CD4-positive, alpha-beta memory T cell (primary cell): ENCODE data around the gene MRPL23. TPM values are rescaled to one million over a fixed set of nuclear protein-coding genes. Genes with fewer than 3 reads are reported as not detected.
A peak's percentile ranks its signal among the peaks of the same experiment; 100 is the strongest.

Experiments used
- CTCF ChIA-PET: fragments of 350-600 bp; sonication (Branson Sonifier 250); formaldehyde crosslinking; loops from one replicate; lab custom pipeline; 2021; ENCODE audit warnings: inconsistent platforms; ENCODE audit not compliant: partially characterized antibody; lab: Charles Lee
- POLR2A ChIA-PET: fragments of 350-600 bp; sonication (Branson Sonifier 250); formaldehyde crosslinking; loops from one replicate; lab custom pipeline; 2021; ENCODE audit not compliant: partially characterized antibody; lab: Charles Lee
- DNase-seq, 5 donors: peaks; one replicate each; pipeline versions ENCODE4 v3.0.0 to v3.0.0-alpha.2; 2020 to 2022; ENCODE audit warnings: mixed read lengths in 1 of 5
- H3K27ac ChIP-seq: one replicate; pipeline ENCODE4 v1.7.0; 2013; ENCODE audit warnings: low read depth, low read length
- H3K27me3 ChIP-seq: 2 replicates; pipeline ENCODE4 v1.7.0; 2013; ENCODE audit warnings: mild to moderate bottlenecking, low read length, moderate library complexity; ENCODE audit not compliant: insufficient read depth
- H3K36me3 ChIP-seq: 2 replicates; pipeline ENCODE4 v1.7.0; 2013; ENCODE audit warnings: mild to moderate bottlenecking, low read length, moderate library complexity; ENCODE audit not compliant: insufficient read depth
- H3K4me1 ChIP-seq: 2 replicates; pipeline ENCODE4 v1.7.0; 2013; ENCODE audit warnings: mild to moderate bottlenecking, low read length, moderate library complexity; ENCODE audit not compliant: insufficient read depth
- H3K4me3 ChIP-seq, 2 donors: one replicate each; pipeline ENCODE4 v1.7.0; 2013; ENCODE audit warnings: low read length in 2 of 2, mild to moderate bottlenecking in 1 of 2
- H3K9me3 ChIP-seq, 2 donors: one replicate each; pipeline ENCODE4 v1.7.0; 2013; ENCODE audit warnings: low read length in 2 of 2, control low read depth in 1 of 2; ENCODE audit not compliant: control insufficient read depth in 1 of 2
- H3K27ac Mint-ChIP-seq, 7 donors: one replicate each; pipeline ENCODE4 v1.8.0; 2020 to 2021; ENCODE audit warnings: mixed read lengths in 7 of 7, mild to moderate bottlenecking in 6 of 7, inconsistent platforms in 3 of 7, moderate library complexity in 3 of 7
- H3K27me3 Mint-ChIP-seq, 2 donors: one replicate each; pipeline ENCODE4 v1.8.0; 2020 to 2021; ENCODE audit warnings: mixed read lengths in 2 of 2
- H3K36me3 Mint-ChIP-seq, 2 donors: one replicate each; pipeline ENCODE4 v1.8.0; 2020 to 2021; ENCODE audit warnings: mixed read lengths in 2 of 2, inconsistent platforms in 1 of 2, mild to moderate bottlenecking in 1 of 2
- H3K4me1 Mint-ChIP-seq, 4 donors: one replicate each; pipeline ENCODE4 v1.8.0; 2020 to 2021; ENCODE audit warnings: mixed read lengths in 4 of 4, mild to moderate bottlenecking in 1 of 4
- H3K4me3 Mint-ChIP-seq, 8 donors: one replicate each; pipeline ENCODE4 v1.8.0; 2020 to 2021; ENCODE audit warnings: mixed read lengths in 8 of 8, mild to moderate bottlenecking in 7 of 8, moderate library complexity in 6 of 8, inconsistent platforms in 3 of 8
- H3K9me3 Mint-ChIP-seq, 8 donors: one replicate each; pipeline ENCODE4 v1.8.0; 2020 to 2021; ENCODE audit warnings: mixed read lengths in 8 of 8, mild to moderate bottlenecking in 5 of 8, inconsistent platforms in 3 of 8, moderate library complexity in 1 of 8
- intact Hi-C: fragments of 100-400 bp; cut with micrococcal nuclease; formaldehyde crosslinking; loops from one replicate; pipeline ENCODE4 v1.15.1; 2023
- polyA plus RNA-seq, 2 donors: library from polyadenylated mRNA; unstranded; fragments of 300-500 nt; fragmentation: Illumina TruSeq; gene quantifications; one replicate each; pipeline ENCODE4 v1.2.3, GENCODE V29; 2021
- total RNA-seq, 2 experiments: library from RNA; stranded (reverse); gene quantifications; one replicate each; pipeline ENCODE4 v1.2.3, GENCODE V29; 2021

MRPL23 gene
- total RNA-seq: 10 to 100 TPM; 43.9 to 51.0 TPM
- 10 to 100 TPM; 15.2 to 45.8 TPM for polyA plus RNA-seq

DNA sequence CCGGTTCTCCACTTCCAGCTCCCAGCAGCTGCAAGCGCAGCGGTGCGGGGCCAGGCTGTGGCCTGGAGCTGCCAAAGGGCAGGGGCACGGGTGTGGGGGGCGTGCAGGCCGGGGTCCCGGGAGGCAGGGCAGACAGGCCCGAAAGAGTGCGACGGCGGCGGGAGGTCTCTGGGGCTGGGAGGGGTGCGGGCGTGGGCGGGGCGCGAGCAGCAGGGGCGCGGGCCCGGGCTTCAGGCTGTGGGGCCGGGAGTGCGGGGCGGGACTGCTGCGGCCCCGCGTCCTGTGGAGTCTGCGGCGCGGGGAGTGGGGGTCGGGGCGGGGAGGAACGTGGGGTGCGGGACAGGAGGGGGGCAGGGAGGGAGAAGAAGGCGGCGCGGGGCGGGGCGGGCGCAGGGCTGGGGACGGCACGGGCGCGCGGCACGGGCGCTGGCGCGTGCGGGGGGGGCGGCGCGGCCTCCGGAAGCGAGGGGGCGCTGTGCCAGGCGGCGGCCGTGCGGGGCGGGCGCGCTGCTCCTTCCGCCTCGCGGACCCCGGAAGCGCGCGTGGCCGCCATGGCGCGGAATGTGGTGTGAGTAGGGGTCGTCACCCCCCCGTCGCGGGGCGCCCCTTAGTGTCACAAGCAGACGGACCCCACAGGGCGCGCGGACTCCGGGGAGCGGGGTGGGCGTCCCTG is at the start of gene MRPL23:
Gene MRPL23, plus strand, starts transcription at position 521 of the 673 bp plus-strand sequence. Its CDS starts 31 bp downstream, at position 552.
- peaks cover 0 to 7% (median 5%) of the 10 kb centered on the region in 4 donors for H3K4me1 Mint-ChIP-seq
- ChIA-PET POLR2A (interaction anchor here (1.0 to 2.4 kb wide), 3 partner anchors 58 to 94 kb away, joined by 3 to 29 read pairs (median 3); partner anchors contain the start of gene LSP1), CTCF (interaction anchor here (0.5 to 1.3 kb wide), 3 partner anchors 25 to 96 kb away, joined by 3 to 4 read pairs (median 4); partner anchors contain the start of gene LSP1)
- no peaks in the 10 kb centered on the region for H3K36me3 Mint-ChIP-seq
- Histone ChIP-seq H3K9me3 (no peaks in the 10 kb centered on the region), H3K4me3 (no peak within 1 kb of the TSS), H3K27me3 (no peaks in the 10 kb centered on the region), H3K27ac (no peak within 1 kb of the TSS), H3K36me3 (no peaks in the 10 kb centered on the region), H3K4me1 (no peaks in the 10 kb centered on the region)
- no peaks in the 10 kb centered on the region for H3K9me3 Mint-ChIP-seq
- H3K4me3 Mint-ChIP-seq: no peak within 1 kb of the TSS
- H3K27ac Mint-ChIP-seq: no peak within 1 kb of the TSS
- peak in 4 of 5 donors; percentile 18 to 58 (median 56) for DNase-seq
- no peaks in the 10 kb centered on the region for H3K27me3 Mint-ChIP-seq
- intact Hi-C loops: no loop called here

DNA sequence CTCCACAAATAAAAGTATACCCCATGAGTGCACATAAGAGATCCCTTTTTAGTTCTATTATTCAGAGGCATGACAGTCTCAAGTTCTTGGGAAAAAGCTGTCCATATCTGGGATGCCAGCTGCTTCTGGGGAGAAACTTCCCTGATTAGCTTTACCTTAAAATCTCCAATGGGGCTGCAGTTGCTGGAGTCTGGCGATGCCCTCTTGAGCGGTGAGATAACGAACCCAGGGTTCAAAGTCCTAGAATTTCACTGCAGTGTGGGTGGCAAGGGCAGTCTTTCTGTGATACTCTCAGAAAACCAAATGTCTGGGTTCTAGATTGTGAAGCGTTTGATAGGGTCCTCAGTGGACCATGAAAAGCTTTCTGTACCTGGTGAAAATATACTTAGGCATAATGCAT is 48.0 kb upstream of the MRPL23 start:
- no peaks in the 10 kb centered on the region for H3K27me3 ChIP-seq
- H3K4me3 ChIP-seq: no peak overlapping the region
- Mint-ChIP-seq H3K27ac (no peak overlapping the region), H3K27me3 (peaks cover 0 to 10% of the 10 kb centered on the region in 2 donors), H3K4me1 (no peaks in the 10 kb centered on the region), H3K36me3 (no peaks in the 10 kb centered on the region), H3K4me3 (no peak overlapping the region), H3K9me3 (no peaks in the 10 kb centered on the region)
- H3K36me3 ChIP-seq: no peaks in the 10 kb centered on the region
- ChIA-PET CTCF (interaction anchor here (1.2 kb wide), 1 partner anchor 17 kb away, joined by 7 read pairs; no protein-coding TSS in a partner anchor), POLR2A (no interaction called here)
- intact Hi-C loops: no loop called here
- no peaks in the 10 kb centered on the region for H3K9me3 ChIP-seq
- H3K4me1 ChIP-seq: no peaks in the 10 kb centered on the region
- no peak overlapping the region for H3K27ac ChIP-seq
- no peak for DNase-seq

DNA sequence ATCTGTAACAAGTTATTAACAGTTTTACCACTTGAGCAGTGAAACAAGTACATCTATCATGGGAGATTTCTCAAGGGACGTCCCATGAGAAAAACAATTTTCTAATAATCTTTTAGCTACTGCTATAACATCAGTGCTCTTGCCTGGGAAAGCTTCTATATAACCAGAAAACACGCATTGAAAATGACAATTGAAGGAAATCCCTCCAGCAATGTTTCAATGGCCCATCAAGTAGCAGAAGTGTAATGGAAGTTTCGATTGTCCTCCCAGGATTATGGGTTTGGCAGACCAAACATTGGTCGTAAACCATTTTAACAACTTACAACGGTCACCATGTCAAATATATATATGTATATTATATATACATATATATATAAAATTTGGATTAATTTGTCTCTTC is 47.4 kb upstream of the MRPL23 start:
- DNase-seq: no peak
- Histone ChIP-seq H3K36me3 (no peaks in the 10 kb centered on the region), H3K27ac (no peak overlapping the region), H3K4me1 (no peaks in the 10 kb centered on the region), H3K27me3 (no peaks in the 10 kb centered on the region), H3K4me3 (no peak overlapping the region), H3K9me3 (no peaks in the 10 kb centered on the region)
- POLR2A ChIA-PET: no interaction called here
- intact Hi-C loops: no loop called here
- Mint-ChIP-seq H3K36me3 (no peaks in the 10 kb centered on the region), H3K4me1 (no peaks in the 10 kb centered on the region), H3K9me3 (no peaks in the 10 kb centered on the region), H3K27me3 (peaks cover 0 to 10% of the 10 kb centered on the region in 2 donors), H3K27ac (no peak overlapping the region), H3K4me3 (no peak overlapping the region)
- CTCF ChIA-PET: interaction anchor here (1.2 kb wide), 1 partner anchor 17 kb away, joined by 7 read pairs; no protein-coding TSS in a partner anchor

DNA sequence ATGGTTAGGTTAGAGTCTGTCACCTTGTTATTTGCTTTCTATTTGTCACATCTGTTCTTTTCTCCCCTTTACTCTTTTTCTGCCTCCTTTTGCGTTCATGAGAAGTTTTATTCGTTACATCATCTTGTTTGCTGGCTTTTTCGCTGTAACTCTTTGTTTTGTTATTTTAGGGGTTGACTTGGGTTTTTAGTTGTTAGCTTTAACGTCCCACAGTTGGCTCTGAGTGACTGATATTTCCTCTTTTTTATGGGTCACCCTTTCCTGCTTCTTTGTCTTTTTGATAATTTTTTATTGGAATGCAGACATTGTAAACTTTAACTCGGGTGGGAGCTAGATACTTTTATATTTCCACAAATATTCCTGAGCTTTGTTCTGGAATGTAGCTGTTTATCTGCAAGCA is 41.0 kb upstream of the MRPL23 start:
- H3K27me3 Mint-ChIP-seq: peaks cover 0 to 9% of the 10 kb centered on the region in 2 donors
- ChIA-PET POLR2A (no interaction called here), CTCF (interaction anchor here (0.6 to 1.4 kb wide), 3 partner anchors 25 to 212 kb away, joined by 3 to 4 read pairs (median 4); no protein-coding TSS in a partner anchor)
- no peak for DNase-seq
- Histone ChIP-seq H3K4me3 (no peak overlapping the region), H3K4me1 (no peaks in the 10 kb centered on the region), H3K27me3 (no peaks in the 10 kb centered on the region), H3K36me3 (no peaks in the 10 kb centered on the region), H3K9me3 (no peaks in the 10 kb centered on the region), H3K27ac (no peak overlapping the region)
- H3K4me3 Mint-ChIP-seq: no peak overlapping the region
- H3K9me3 Mint-ChIP-seq: no peaks in the 10 kb centered on the region
- no peaks in the 10 kb centered on the region for H3K36me3 Mint-ChIP-seq
- intact Hi-C loops: loop anchor here (5.0 kb wide), 1 partner anchor 229 kb away; no protein-coding TSS in a partner anchor
- no peaks in the 10 kb centered on the region for H3K4me1 Mint-ChIP-seq
- no peak overlapping the region for H3K27ac Mint-ChIP-seq

DNA sequence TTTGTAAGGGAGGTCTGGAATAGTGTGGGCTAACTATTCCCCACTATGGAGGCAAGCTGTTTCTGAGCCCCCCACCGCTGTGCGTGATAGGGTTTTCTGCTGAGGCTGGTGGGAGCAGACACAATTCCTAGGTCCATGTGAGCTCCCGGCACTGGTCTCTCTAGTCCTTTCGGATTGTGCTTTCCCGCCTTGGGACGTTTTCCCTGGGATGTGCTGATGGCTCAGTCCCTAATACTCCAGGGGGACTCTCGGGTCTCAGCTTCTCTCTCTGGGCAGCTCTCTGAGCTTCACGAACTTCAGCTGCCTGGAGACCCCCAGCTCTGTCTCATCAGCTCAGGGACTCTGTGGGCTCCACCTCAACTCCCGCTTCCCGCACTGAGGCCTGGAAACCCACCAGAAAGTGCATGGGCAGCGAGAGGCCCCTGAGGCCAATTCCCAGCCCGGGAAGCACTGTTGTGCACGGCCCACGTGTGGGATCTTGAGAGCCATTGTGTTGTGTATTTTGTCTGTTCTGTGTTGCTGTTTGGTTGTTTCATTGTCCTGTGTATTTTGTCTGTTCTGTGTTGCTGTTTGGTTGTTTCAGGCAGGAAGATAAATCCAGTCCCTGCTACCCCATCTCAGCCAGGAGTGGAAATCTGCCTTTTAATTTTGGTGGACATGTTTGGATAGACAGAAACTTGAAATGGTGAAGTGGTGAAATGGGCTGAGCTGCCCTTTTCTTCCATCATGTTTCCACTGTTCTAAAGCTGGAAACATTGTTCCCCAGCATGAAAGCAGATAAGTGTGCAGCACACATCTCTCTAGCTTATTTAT is 40.3 kb upstream of the MRPL23 start:
- Mint-ChIP-seq H3K27ac (no peak overlapping the region), H3K4me1 (no peaks in the 10 kb centered on the region), H3K36me3 (no peaks in the 10 kb centered on the region), H3K9me3 (no peaks in the 10 kb centered on the region), H3K4me3 (no peak overlapping the region), H3K27me3 (peaks cover 0 to 9% of the 10 kb centered on the region in 2 donors)
- intact Hi-C loops: loop anchor here (5.0 kb wide), 1 partner anchor 230 kb away; no protein-coding TSS in a partner anchor
- CTCF ChIA-PET: interaction anchor here (0.6 to 1.4 kb wide), 4 partner anchors 24 to 213 kb away, joined by 3 to 4 read pairs (median 4); no protein-coding TSS in a partner anchor
- DNase-seq: no peak
- H3K4me1 ChIP-seq: no peaks in the 10 kb centered on the region
- no peak overlapping the region for H3K4me3 ChIP-seq
- no peaks in the 10 kb centered on the region for H3K9me3 ChIP-seq
- no peaks in the 10 kb centered on the region for H3K27me3 ChIP-seq
- H3K36me3 ChIP-seq: no peaks in the 10 kb centered on the region
- no peak overlapping the region for H3K27ac ChIP-seq
- POLR2A ChIA-PET: no interaction called here

DNA sequence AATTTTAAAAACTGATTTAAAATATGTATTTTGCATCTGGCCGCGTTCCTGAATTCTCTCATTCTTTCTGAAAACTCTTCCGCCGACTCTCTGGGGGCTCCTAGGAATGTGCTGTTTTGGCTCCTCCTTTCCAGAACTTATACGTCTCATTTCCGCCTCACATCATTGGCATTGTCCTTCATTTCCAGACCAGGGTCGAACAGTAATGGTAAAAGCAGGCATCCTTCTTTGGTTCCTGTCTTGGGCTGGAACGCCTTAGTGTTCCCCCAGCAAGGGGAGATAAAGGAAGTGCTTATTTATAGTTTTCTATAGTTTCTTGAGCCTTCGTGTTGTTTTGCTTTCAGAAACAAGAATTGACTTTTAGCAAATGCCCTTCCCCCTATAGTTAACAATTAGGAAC is 38.5 kb upstream of the MRPL23 start:
- Histone ChIP-seq H3K4me1 (no peaks in the 10 kb centered on the region), H3K27ac (no peak overlapping the region), H3K9me3 (no peaks in the 10 kb centered on the region), H3K36me3 (no peaks in the 10 kb centered on the region), H3K27me3 (no peaks in the 10 kb centered on the region), H3K4me3 (no peak overlapping the region)
- DNase-seq: no peak
- Mint-ChIP-seq H3K4me1 (no peaks in the 10 kb centered on the region), H3K4me3 (no peak overlapping the region), H3K27me3 (peaks cover 3 to 10% of the 10 kb centered on the region in 2 donors), H3K9me3 (no peaks in the 10 kb centered on the region), H3K36me3 (no peaks in the 10 kb centered on the region), H3K27ac (no peak overlapping the region)
- CTCF ChIA-PET: interaction anchor here (1.1 kb wide), 1 partner anchor 27 kb away, joined by 3 read pairs; no protein-coding TSS in a partner anchor
- POLR2A ChIA-PET: no interaction called here
- intact Hi-C loops: loop anchor here (5.0 kb wide), 1 partner anchor 231 kb away; no protein-coding TSS in a partner anchor

DNA sequence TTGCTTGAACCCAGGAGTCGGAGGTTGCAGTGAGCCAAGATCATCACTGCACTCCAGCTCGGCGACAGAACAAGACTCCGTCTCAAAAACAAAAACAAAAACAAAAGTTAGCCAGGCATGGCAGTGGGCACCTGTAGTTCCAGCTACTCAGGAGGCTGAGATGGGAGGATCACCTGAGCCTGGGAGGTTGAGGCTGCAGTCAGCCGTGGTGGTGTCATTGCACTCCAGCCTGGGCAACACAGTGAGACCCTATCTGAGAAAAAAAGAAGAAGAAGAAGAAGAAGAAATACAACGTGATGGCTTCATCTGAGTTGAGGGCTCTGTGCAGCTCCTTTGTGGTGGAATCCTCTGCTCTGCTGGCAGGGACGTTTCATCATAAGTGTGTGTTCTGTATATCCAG is 37.6 kb upstream of the MRPL23 start:
- no peaks in the 10 kb centered on the region for H3K9me3 Mint-ChIP-seq
- no peaks in the 10 kb centered on the region for H3K36me3 Mint-ChIP-seq
- POLR2A ChIA-PET: no interaction called here
- Histone ChIP-seq H3K27ac (no peak overlapping the region), H3K4me1 (no peaks in the 10 kb centered on the region), H3K27me3 (no peaks in the 10 kb centered on the region), H3K9me3 (no peaks in the 10 kb centered on the region), H3K4me3 (no peak overlapping the region), H3K36me3 (no peaks in the 10 kb centered on the region)
- intact Hi-C loops: loop anchor here (5.0 kb wide), 1 partner anchor 232 kb away; no protein-coding TSS in a partner anchor
- no peak overlapping the region for H3K4me3 Mint-ChIP-seq
- H3K27me3 Mint-ChIP-seq: peaks cover 8 to 12% of the 10 kb centered on the region in 2 donors
- CTCF ChIA-PET: no interaction called here
- no peak for DNase-seq
- H3K4me1 Mint-ChIP-seq: peaks cover 0 to 6% (median 2%) of the 10 kb centered on the region in 4 donors
- no peak overlapping the region for H3K27ac Mint-ChIP-seq
